ENCODE measurements around the gene SMIM41.

Gene SMIM41

GRCh38 chr12:52041695-52042123, 37.8 kb upstream of the SMIM41 start:
- no peak overlapping the region for H3K9ac ChIP-seq (ENCODE audit: low read length in 2 of 2)
- peak overlapping the region; percentile 95 for H3K27ac ChIP-seq (ENCODE audit: low read length)
- H3K36me3 ChIP-seq (ENCODE audit: control insufficient read depth in 2 of 2, insufficient read depth in 2 of 2, low read length in 2 of 2) = no peaks in the 10 kb centered on the region
- no peaks in the 10 kb centered on the region for H3K27me3 ChIP-seq (ENCODE audit: control insufficient read depth in 1 of 2, insufficient read depth in 2 of 2, low read length in 2 of 2)
- H3K4me3 ChIP-seq (ENCODE audit: low read length in 2 of 2) = no peak overlapping the region
- peaks cover 65% of the 10 kb centered on the region for H3K4me1 ChIP-seq (ENCODE audit: control insufficient read depth, insufficient read depth, low read length)
- H3K9me3 ChIP-seq (ENCODE audit: control insufficient read depth in 2 of 2, low read length in 2 of 2) = no peaks in the 10 kb centered on the region

GRCh38 chr12:52042706-52043385, 36.7 kb upstream of the SMIM41 start:
- Histone ChIP-seq H3K27me3 (ENCODE audit: control insufficient read depth in 1 of 2, insufficient read depth in 2 of 2, low read length in 2 of 2) (no peaks in the 10 kb centered on the region), H3K4me3 (ENCODE audit: low read length in 2 of 2) (peak overlapping the region in 1 of 2 donors; percentile 8), H3K36me3 (ENCODE audit: control insufficient read depth in 2 of 2, insufficient read depth in 2 of 2, low read length in 2 of 2) (no peaks in the 10 kb centered on the region), H3K4me1 (ENCODE audit: control insufficient read depth, insufficient read depth, low read length) (peaks cover 62% of the 10 kb centered on the region), H3K27ac (ENCODE audit: low read length) (peak overlapping the region; percentile 95), H3K9me3 (ENCODE audit: control insufficient read depth in 2 of 2, low read length in 2 of 2) (no peaks in the 10 kb centered on the region), H3K9ac (ENCODE audit: low read length in 2 of 2) (peak overlapping the region in 1 of 2 donors; percentile 36)

GRCh38 chr12:52043386-52044212, 35.9 kb upstream of the SMIM41 start:
- H3K4me3 ChIP-seq (ENCODE audit: low read length in 2 of 2) = peak overlapping the region; percentile 2 to 57
- peaks cover 56% of the 10 kb centered on the region for H3K4me1 ChIP-seq (ENCODE audit: control insufficient read depth, insufficient read depth, low read length)
- H3K36me3 ChIP-seq (ENCODE audit: control insufficient read depth in 2 of 2, insufficient read depth in 2 of 2, low read length in 2 of 2) = no peaks in the 10 kb centered on the region
- H3K9me3 ChIP-seq (ENCODE audit: control insufficient read depth in 2 of 2, low read length in 2 of 2) = no peaks in the 10 kb centered on the region
- peak overlapping the region; percentile 43 to 74 for H3K9ac ChIP-seq (ENCODE audit: low read length in 2 of 2)
- no peaks in the 10 kb centered on the region for H3K27me3 ChIP-seq (ENCODE audit: control insufficient read depth in 1 of 2, insufficient read depth in 2 of 2, low read length in 2 of 2)
- H3K27ac ChIP-seq (ENCODE audit: low read length) = peak overlapping the region; percentile 95

DNA sequence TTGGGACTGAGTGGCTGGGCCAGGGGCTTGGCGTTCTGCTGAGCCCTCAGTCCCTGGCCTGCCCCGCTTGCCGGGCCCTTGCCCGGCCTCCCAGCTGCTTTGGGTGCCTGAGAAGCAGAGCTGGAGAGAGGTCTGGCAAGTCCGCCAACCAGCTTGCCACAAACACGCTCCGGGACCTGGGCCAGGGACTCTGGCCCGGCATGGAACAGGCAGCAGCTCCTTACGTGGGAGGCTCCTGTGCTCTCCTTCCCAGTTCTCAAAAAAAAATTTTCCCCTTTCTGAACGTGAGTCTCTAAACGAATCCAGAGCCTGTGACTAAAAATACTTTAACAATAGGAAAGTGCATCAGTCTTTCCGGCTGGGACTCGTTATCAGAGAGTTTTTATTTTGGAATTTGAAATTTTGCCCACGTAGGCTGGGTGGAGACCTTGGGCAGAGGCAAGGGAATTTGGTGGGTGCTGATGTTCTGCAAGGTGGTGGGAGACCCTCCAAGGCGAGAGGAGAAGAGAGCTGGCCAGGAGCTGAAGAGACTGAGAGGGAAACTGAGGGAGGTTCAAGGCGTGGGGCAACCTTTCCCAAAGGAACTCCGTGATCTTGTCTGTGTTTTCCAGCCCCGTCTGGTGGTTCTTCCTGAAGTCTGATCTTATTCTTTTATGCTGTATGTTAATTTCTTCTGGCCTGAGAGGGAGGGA, 35.1 kb upstream of the SMIM41 start:
- H3K4me3 ChIP-seq (ENCODE audit: low read length in 2 of 2) = peak overlapping the region; percentile 9 to 57
- H3K36me3 ChIP-seq (ENCODE audit: control insufficient read depth in 2 of 2, insufficient read depth in 2 of 2, low read length in 2 of 2) = no peaks in the 10 kb centered on the region
- H3K4me1 ChIP-seq (ENCODE audit: control insufficient read depth, insufficient read depth, low read length) = peaks cover 53% of the 10 kb centered on the region
- peak overlapping the region; percentile 43 to 74 for H3K9ac ChIP-seq (ENCODE audit: low read length in 2 of 2)
- H3K9me3 ChIP-seq (ENCODE audit: control insufficient read depth in 2 of 2, low read length in 2 of 2) = no peaks in the 10 kb centered on the region
- peak overlapping the region; percentile 95 for H3K27ac ChIP-seq (ENCODE audit: low read length)
- H3K27me3 ChIP-seq (ENCODE audit: control insufficient read depth in 1 of 2, insufficient read depth in 2 of 2, low read length in 2 of 2) = no peaks in the 10 kb centered on the region

DNA sequence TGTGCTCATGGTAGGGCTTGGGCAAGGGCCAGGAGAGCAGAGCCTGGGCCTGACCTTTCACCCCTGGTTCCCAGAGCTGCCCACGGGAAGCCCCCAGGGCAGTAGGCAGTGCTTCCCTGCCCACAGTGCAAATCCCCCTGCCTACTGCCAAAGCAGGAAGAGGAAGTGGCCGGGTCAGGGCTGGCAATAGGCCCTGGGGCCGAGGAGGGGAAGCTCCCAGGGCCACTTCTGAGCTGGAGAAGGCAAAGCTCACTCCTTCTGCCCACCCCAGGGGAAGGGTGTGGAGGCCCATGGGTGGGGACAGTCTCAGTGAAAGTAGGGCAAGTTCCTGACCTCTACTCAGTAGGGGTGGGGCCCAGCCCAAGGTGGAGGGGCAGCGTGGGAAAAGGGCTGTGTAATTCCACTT, 33.7 kb upstream of the SMIM41 start:
- H3K4me1 ChIP-seq (ENCODE audit: control insufficient read depth, insufficient read depth, low read length) = peaks cover 65% of the 10 kb centered on the region
- no peaks in the 10 kb centered on the region for H3K36me3 ChIP-seq (ENCODE audit: control insufficient read depth in 2 of 2, insufficient read depth in 2 of 2, low read length in 2 of 2)
- no peak overlapping the region for H3K9ac ChIP-seq (ENCODE audit: low read length in 2 of 2)
- no peak overlapping the region for H3K27ac ChIP-seq (ENCODE audit: low read length)
- H3K27me3 ChIP-seq (ENCODE audit: control insufficient read depth in 1 of 2, insufficient read depth in 2 of 2, low read length in 2 of 2) = no peaks in the 10 kb centered on the region
- H3K4me3 ChIP-seq (ENCODE audit: low read length in 2 of 2) = no peak overlapping the region
- no peaks in the 10 kb centered on the region for H3K9me3 ChIP-seq (ENCODE audit: control insufficient read depth in 2 of 2, low read length in 2 of 2)

DNA sequence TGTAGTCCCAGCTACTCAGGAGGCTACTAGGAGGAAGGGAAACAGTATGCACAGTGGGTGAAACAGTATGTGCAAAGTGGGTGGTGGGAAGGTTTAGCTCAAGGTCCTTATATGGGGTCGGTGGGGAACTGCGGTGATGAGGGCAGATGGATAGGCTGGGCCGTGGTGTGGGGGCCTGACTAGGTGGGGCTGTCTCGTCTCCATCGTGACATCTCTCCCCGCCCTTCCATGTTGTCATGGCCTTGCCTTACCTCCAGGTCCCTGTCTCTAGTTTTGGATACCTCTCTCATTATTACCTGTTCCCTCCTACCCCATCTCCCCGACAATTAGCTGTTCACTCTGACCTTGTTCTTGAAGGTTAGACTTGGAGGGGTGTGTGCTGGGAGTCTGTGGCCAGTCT, 32.6 kb upstream of the SMIM41 start:
- H3K4me3 ChIP-seq (ENCODE audit: low read length in 2 of 2) = no peak overlapping the region
- H3K27ac ChIP-seq (ENCODE audit: low read length) = no peak overlapping the region

GRCh38 chr12:52049286-52049685, 30.2 kb upstream of the SMIM41 start:
- Histone ChIP-seq H3K4me3 (ENCODE audit: low read length in 2 of 2) (no peak overlapping the region), H3K27ac (ENCODE audit: low read length) (no peak overlapping the region), H3K9ac (ENCODE audit: low read length in 2 of 2) (no peak overlapping the region), H3K4me1 (ENCODE audit: control insufficient read depth, insufficient read depth, low read length) (peaks cover 59% of the 10 kb centered on the region), H3K9me3 (ENCODE audit: control insufficient read depth in 2 of 2, low read length in 2 of 2) (no peaks in the 10 kb centered on the region), H3K36me3 (ENCODE audit: control insufficient read depth in 2 of 2, insufficient read depth in 2 of 2, low read length in 2 of 2) (peaks cover 5 to 7% of the 10 kb centered on the region in 2 donors), H3K27me3 (ENCODE audit: control insufficient read depth in 1 of 2, insufficient read depth in 2 of 2, low read length in 2 of 2) (no peaks in the 10 kb centered on the region)

More for the DNA sequence above, 32.6 kb upstream of the SMIM41 start:
- no peaks in the 10 kb centered on the region for H3K9me3 ChIP-seq (ENCODE audit: control insufficient read depth in 2 of 2, low read length in 2 of 2)
- H3K4me1 ChIP-seq (ENCODE audit: control insufficient read depth, insufficient read depth, low read length) = peaks cover 58% of the 10 kb centered on the region
- no peak overlapping the region for H3K9ac ChIP-seq (ENCODE audit: low read length in 2 of 2)
- H3K36me3 ChIP-seq (ENCODE audit: control insufficient read depth in 2 of 2, insufficient read depth in 2 of 2, low read length in 2 of 2) = no peaks in the 10 kb centered on the region
- H3K27me3 ChIP-seq (ENCODE audit: control insufficient read depth in 1 of 2, insufficient read depth in 2 of 2, low read length in 2 of 2) = no peaks in the 10 kb centered on the region

DNA sequence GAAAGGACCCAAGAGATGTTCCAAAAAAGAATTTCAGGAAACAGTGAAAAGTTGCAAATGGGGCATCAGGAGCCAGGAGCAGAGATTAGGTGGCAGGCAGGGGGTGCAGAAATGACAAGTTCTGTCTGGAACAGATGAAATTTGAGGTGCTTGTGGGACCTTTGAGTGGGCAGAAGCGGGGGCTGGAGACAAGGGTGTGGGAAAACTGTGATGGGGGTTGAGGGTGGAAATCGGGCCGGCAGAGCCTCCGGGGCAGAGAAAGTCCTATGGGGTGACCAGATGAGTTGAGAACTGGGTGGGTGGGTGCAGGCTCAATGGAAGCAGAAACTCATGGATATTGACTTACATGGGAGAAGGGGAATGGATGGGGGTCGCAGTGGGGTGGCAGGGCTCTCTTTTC, 29.8 kb upstream of the SMIM41 start:
- Histone ChIP-seq H3K4me3 (ENCODE audit: low read length in 2 of 2) (no peak overlapping the region), H3K9ac (ENCODE audit: low read length in 2 of 2) (no peak overlapping the region), H3K27me3 (ENCODE audit: control insufficient read depth in 1 of 2, insufficient read depth in 2 of 2, low read length in 2 of 2) (no peaks in the 10 kb centered on the region), H3K9me3 (ENCODE audit: control insufficient read depth in 2 of 2, low read length in 2 of 2) (no peaks in the 10 kb centered on the region), H3K36me3 (ENCODE audit: control insufficient read depth in 2 of 2, insufficient read depth in 2 of 2, low read length in 2 of 2) (peaks cover 9 to 11% of the 10 kb centered on the region in 2 donors), H3K4me1 (ENCODE audit: control insufficient read depth, insufficient read depth, low read length) (peaks cover 57% of the 10 kb centered on the region), H3K27ac (ENCODE audit: low read length) (no peak overlapping the region)

- H3K27ac ChIP-seq (ENCODE audit: low read length) = peak overlapping the region; percentile 95
- peak overlapping the region; percentile 84 for H3K4me3 ChIP-seq (ENCODE audit: low read length in 2 of 2)
- no peaks in the 10 kb centered on the region for H3K9me3 ChIP-seq (ENCODE audit: control insufficient read depth in 2 of 2, low read length in 2 of 2)
- H3K4me1 ChIP-seq (ENCODE audit: control insufficient read depth, insufficient read depth, low read length) = peaks cover 57% of the 10 kb centered on the region
- peak overlapping the region; percentile 86 to 95 for H3K9ac ChIP-seq (ENCODE audit: low read length in 2 of 2)
- H3K27me3 ChIP-seq (ENCODE audit: control insufficient read depth in 1 of 2, insufficient read depth in 2 of 2, low read length in 2 of 2) = no peaks in the 10 kb centered on the region
- peaks cover 12 to 14% of the 10 kb centered on the region in 2 donors for H3K36me3 ChIP-seq (ENCODE audit: control insufficient read depth in 2 of 2, insufficient read depth in 2 of 2, low read length in 2 of 2)
Measured at GRCh38 chr12:52050116-52050757, 29.3 kb upstream of the SMIM41 start.

Measured in stomach smooth muscle (tissue), 2 donors.